H1 (cell line): Measurements from ENCODE around the gene ABHD2. TPM values are rescaled to one million over a fixed set of nuclear protein-coding genes. Genes with fewer than 3 reads are reported as not detected.

Experiments used
- CTCF ChIA-PET: fragments of 300-600 bp; sonication (Branson Sonifier 250); formaldehyde crosslinking; loops from one replicate; lab custom pipeline; 2021; ENCODE audit not compliant: partially characterized antibody; lab: Charles Lee
- POLR2A ChIA-PET: fragments of 300-600 bp; sonication (Branson Sonifier 250); formaldehyde crosslinking; loops from one replicate; lab custom pipeline; 2021; ENCODE audit warnings: inconsistent platforms; ENCODE audit not compliant: partially characterized antibody; lab: Charles Lee
- DNase-seq, 2 experiments: peaks; one replicate each; pipeline versions ENCODE4 v3.0.0 to v3.0.0-alpha.2; 2010 to 2022; ENCODE audit warnings: low spot score in 2 of 2, low read depth in 1 of 2, mixed read lengths in 1 of 2
- FAIRE-seq: peaks from 2 replicates; lab custom pipeline; 2011; peaks lifted over from hg19 to GRCh38; lab: Jason Lieb, UNC
- H2AFZ ChIP-seq: 2 replicates; pipeline ENCODE4 v1.8.1; 2012; ENCODE audit warnings: low read length, inconsistent platforms
- H2AK5ac ChIP-seq: 2 replicates; pipeline ENCODE4 v1.6.1; 2013; ENCODE audit warnings: low read depth, low read length
- H2BK120ac ChIP-seq: replicated peaks from 2 replicates; pipeline ENCODE3; 2013; ENCODE audit warnings: low read depth, low read length, inconsistent platforms
- H2BK12ac ChIP-seq: 2 replicates; pipeline ENCODE4 v1.6.1; 2013; ENCODE audit warnings: low read depth, low read length
- H2BK15ac ChIP-seq: 2 replicates; pipeline ENCODE4 v1.6.1; 2013; ENCODE audit warnings: low read length
- H2BK20ac ChIP-seq: 2 replicates; pipeline ENCODE4 v1.6.1; 2013; ENCODE audit warnings: low read length
- H2BK5ac ChIP-seq: 2 replicates; pipeline ENCODE4 v1.6.1; 2013; ENCODE audit warnings: low read depth, low read length
- H3K14ac ChIP-seq: 2 replicates; pipeline ENCODE4 v1.6.1; 2013; ENCODE audit warnings: inconsistent platforms; ENCODE audit not compliant: insufficient read length
- H3K18ac ChIP-seq: 2 replicates; pipeline ENCODE4 v1.6.1; 2013; ENCODE audit warnings: low read length; ENCODE audit errors: extremely low read depth
- H3K23ac ChIP-seq: 2 replicates; pipeline ENCODE4 v1.6.1; 2013; ENCODE audit warnings: inconsistent platforms; ENCODE audit not compliant: insufficient read length
- H3K23me2 ChIP-seq: 2 replicates; pipeline ENCODE4 v1.6.1; 2013; ENCODE audit warnings: low read depth, low read length
- H3K27ac ChIP-seq: 2 replicates; pipeline ENCODE4 v1.6.1; 2011; ENCODE audit warnings: low read depth, low read length, inconsistent platforms
- H3K27me3 ChIP-seq, 4 experiments: replicated peaks in 1 of 4; 1 replicate in 1 of 4; 2 replicates in 3 of 4; pipeline versions ENCODE4 v1.6.1 to v1.8.1; 2011 to 2013; ENCODE audit warnings: low read length in 3 of 4, mild to moderate bottlenecking in 3 of 4, inconsistent platforms in 2 of 4, mixed read lengths in 2 of 4, moderate library complexity in 1 of 4; ENCODE audit not compliant: control insufficient read depth in 3 of 4, insufficient read depth in 3 of 4; ENCODE audit errors: extremely low read depth in 1 of 4
- H3K36me3 ChIP-seq, 4 experiments: 2 replicates each; pipeline versions ENCODE4 v1.6.1 to v1.8.1; 2011 to 2013; ENCODE audit warnings: mild to moderate bottlenecking in 4 of 4, low read length in 3 of 4, moderate library complexity in 2 of 4, control low read depth in 1 of 4, inconsistent platforms in 1 of 4; ENCODE audit not compliant: insufficient read depth in 4 of 4, control insufficient read depth in 2 of 4
- H3K4ac ChIP-seq: replicated peaks from 2 replicates; pipeline ENCODE3; 2013; ENCODE audit warnings: low read length, low read depth, mixed read lengths, inconsistent platforms; ENCODE audit not compliant: insufficient read length
- H3K4me1 ChIP-seq, 4 experiments: replicated peaks in 1 of 4; 1 replicate in 1 of 4; 2 replicates in 3 of 4; pipeline versions ENCODE4 v1.6.1 to v1.8.1; 2011 to 2013; ENCODE audit warnings: low read length in 3 of 4, inconsistent platforms in 2 of 4, mixed read lengths in 1 of 4; ENCODE audit not compliant: insufficient read depth in 4 of 4, control insufficient read depth in 3 of 4
- H3K4me2 ChIP-seq, 2 experiments: 2 replicates each; pipeline versions ENCODE4 v1.6.1 to v1.8.1; 2011 to 2013; ENCODE audit warnings: low read depth in 2 of 2, low read length in 2 of 2, control low read depth in 1 of 2, inconsistent platforms in 1 of 2, mild to moderate bottlenecking in 1 of 2; ENCODE audit not compliant: insufficient read depth in 1 of 2
- H3K4me3 ChIP-seq, 4 experiments: fragments of 200-600, 300-600 bp in 1 of 4; sonication (generic), shearing (Covaris generic), sonication (Bioruptor Twin) in 1 of 4; 2 replicates each; pipeline versions ENCODE4 v1.5.1 to v1.8.1; 2011 to 2016; ENCODE audit warnings: low read length in 4 of 4, low read depth in 3 of 4, control low read depth in 2 of 4, inconsistent platforms in 2 of 4, mild to moderate bottlenecking in 2 of 4, mixed read lengths in 1 of 4, moderate library complexity in 1 of 4; ENCODE audit not compliant: insufficient read depth in 2 of 4; ENCODE audit errors: extremely low read depth in 1 of 4
- H3K56ac ChIP-seq: replicated peaks from 2 replicates; pipeline ENCODE3; 2013; ENCODE audit warnings: low read depth, mild to moderate bottlenecking, mixed read lengths, low read length, inconsistent platforms; ENCODE audit not compliant: insufficient read length
- H3K79me1 ChIP-seq: 2 replicates; pipeline ENCODE4 v1.6.1; 2013; ENCODE audit warnings: low read depth, low read length, control low read depth
- H3K79me2 ChIP-seq, 2 experiments: 2 replicates each; pipeline versions ENCODE4 v1.6.1 to v1.8.1; 2012 to 2013; ENCODE audit warnings: low read length in 2 of 2, mild to moderate bottlenecking in 2 of 2, inconsistent platforms in 1 of 2; ENCODE audit not compliant: insufficient read depth in 2 of 2, control insufficient read depth in 1 of 2
- H3K9ac ChIP-seq, 4 experiments: replicated peaks in 1 of 4; 1 replicate in 1 of 4; 2 replicates in 3 of 4; pipeline versions ENCODE4 v1.6.1 to v1.8.1; 2011 to 2013; ENCODE audit warnings: low read depth in 3 of 4, low read length in 3 of 4, control low read depth in 2 of 4, mild to moderate bottlenecking in 2 of 4, moderate library complexity in 2 of 4, inconsistent platforms in 1 of 4; ENCODE audit errors: extremely low read depth in 1 of 4
- H3K9me3 ChIP-seq, 2 experiments: 2 replicates each; pipeline versions ENCODE4 v1.6.1 to v1.8.1; 2012 to 2013; ENCODE audit warnings: mild to moderate bottlenecking in 2 of 2, moderate library complexity in 2 of 2, control low read depth in 1 of 2, inconsistent platforms in 1 of 2, low read depth in 1 of 2, low read length in 1 of 2, mixed read lengths in 1 of 2; ENCODE audit not compliant: insufficient read depth in 2 of 2
- H4K20me1 ChIP-seq, 2 experiments: replicated peaks in 1 of 2; 2 replicates each; pipeline versions ENCODE3 to v1.8.1; 2011 to 2013; ENCODE audit warnings: inconsistent platforms in 2 of 2, low read length in 2 of 2, mild to moderate bottlenecking in 1 of 2; ENCODE audit not compliant: insufficient read depth in 2 of 2, control insufficient read depth in 1 of 2
- H4K5ac ChIP-seq: 2 replicates; pipeline ENCODE4 v1.6.1; 2013; ENCODE audit warnings: low read length, low read depth, mixed read lengths, inconsistent platforms; ENCODE audit not compliant: insufficient read length
- H4K8ac ChIP-seq: 2 replicates; pipeline ENCODE4 v1.8.0; 2013; ENCODE audit warnings: mild to moderate bottlenecking, moderate library complexity, low read length, inconsistent platforms; ENCODE audit not compliant: insufficient read depth; ENCODE audit errors: extremely low read depth
- H4K91ac ChIP-seq: replicated peaks from 2 replicates; pipeline ENCODE3; 2013; ENCODE audit warnings: low read length, mixed read lengths, inconsistent platforms; ENCODE audit not compliant: insufficient read length
- ATF2 ChIP-seq: IDR thresholded peaks from 2 replicates; pipeline ENCODE4 v1.6.1; 2012; ENCODE audit warnings: low read length, inconsistent platforms
- BRCA1 ChIP-seq: IDR thresholded peaks from 2 replicates; pipeline ENCODE4 v1.6.1; 2012; ENCODE audit warnings: low read depth, low read length, improper control_type of control experiment
- CEBPB ChIP-seq: IDR thresholded peaks from 2 replicates; pipeline ENCODE4 v1.6.1; 2012; ENCODE audit warnings: low read depth, low read length
- CHD2 ChIP-seq: IDR thresholded peaks from 2 replicates; pipeline ENCODE4 v1.6.1; 2012; ENCODE audit warnings: low read length, improper control_type of control experiment
- HDAC6 ChIP-seq: IDR thresholded peaks from one replicate; pipeline ENCODE4 v1.7.1; 2012; ENCODE audit warnings: low read depth, mild to moderate bottlenecking, inconsistent platforms, low read length, moderate library complexity
- KDM4A ChIP-seq: IDR thresholded peaks from one replicate; pipeline ENCODE4 v1.7.1; 2012; ENCODE audit warnings: low read depth, mild to moderate bottlenecking, moderate library complexity, low read length, inconsistent platforms; ENCODE audit not compliant: severe bottlenecking
- MAFK ChIP-seq: IDR thresholded peaks from 2 replicates; pipeline ENCODE4 v1.6.1; 2012; ENCODE audit warnings: low read depth, mild to moderate bottlenecking, improper control_type of control experiment, low read length
- PHF8 ChIP-seq: fragments of 200-600 bp; sonication (generic); conservative IDR thresholded peaks from 2 replicates; pipeline ENCODE4 v1.7.1; 2012; ENCODE audit warnings: low read depth, mild to moderate bottlenecking, inconsistent platforms, low read length, moderate library complexity
- RNF2 ChIP-seq: fragments of 200-900, 300-1000 bp; sonication (generic); IDR thresholded peaks from 2 replicates; pipeline ENCODE4 v1.7.1; 2016; ENCODE audit warnings: borderline replicate concordance, low read depth, mild to moderate bottlenecking, antibody characterized with exemption, low read length; ENCODE audit not compliant: poor library complexity, severe bottlenecking; ENCODE audit errors: missing control alignments
- SAP30 ChIP-seq: fragments of 300-600 bp; sonication (generic); IDR thresholded peaks from 2 replicates; pipeline ENCODE4 v1.7.1; 2012; ENCODE audit warnings: low read length, moderate library complexity, mild to moderate bottlenecking, inconsistent platforms; ENCODE audit not compliant: insufficient read depth, insufficient replicate concordance
- SIX5 ChIP-seq: IDR thresholded peaks from 2 replicates; pipeline ENCODE4 v1.6.1; 2011; ENCODE audit warnings: mild to moderate bottlenecking, low read depth, low read length
- SP4 ChIP-seq: IDR thresholded peaks from 2 replicates; pipeline ENCODE4 v1.6.1; 2012; ENCODE audit warnings: low read length, inconsistent platforms
- TBP ChIP-seq: IDR thresholded peaks from 2 replicates; pipeline ENCODE4 v1.6.1; 2011; ENCODE audit warnings: low read depth, low read length, improper control_type of control experiment
- WGBS, 2 experiments: shearing (Covaris generic) in 1 of 2; methylation state at CpG; one replicate each; pipeline versions ENCODE4 v1.1.6 to v1.1.7; 2013 to 2015; ENCODE audit warnings: low lambda C conversion rate in 2 of 2, mixed read lengths in 2 of 2, inconsistent platforms in 1 of 2, low coverage in 1 of 2, missing lambda C conversion rate in 1 of 2; ENCODE audit not compliant: insufficient replicate concordance in 2 of 2, insufficient coverage in 1 of 2, insufficient read length in 1 of 2; ENCODE audit errors: extremely low coverage in 1 of 2, missing lambda C conversion rate in 1 of 2; 5-methylcytosine and 5-hydroxymethylcytosine counted together
- polyA plus RNA-seq, 7 experiments: library from polyadenylated mRNA; depleted of rRNA in 3 of 7; stranded (reverse) in 5 of 7; unstranded in 2 of 7; fragments of >200 nt in 5 of 7; fragments of 200-250 nt in 2 of 7; gene quantifications; 1 replicate in 5 of 7; 2 replicates in 1 of 7; 4 replicates in 1 of 7; pipeline versions ENCODE4 v1.2.1 to v1.2.3, GENCODE V29; 2011 to 2013; ENCODE audit warnings: missing spikeins in 2 of 7, mixed read lengths in 2 of 7
- total RNA-seq: library from RNA; stranded (reverse); fragmentation: NEBNext Ultra II Directional; extraction: Animal tissue kit (Norgen Biotek cat#: 25700); gene quantifications from 2 replicates; pipeline ENCODE4 v1.2.1, GENCODE V29; 2021

ABHD2 gene
- total and polyA plus RNA-seq, 2 of the 8 experiments (the other 6 are each of a cell fraction or from before 2014, with no cell fraction given) = 9.1 to 23.7 TPM

- no peak overlapping the region for H3K27ac ChIP-seq
- TF ChIP-seq BRCA1 (no peak), RNF2 (no peak), MAFK (no peak), HDAC6 (no peak), SP4 (no peak), SIX5 (no peak), KDM4A (no peak), CEBPB (no peak), TBP (no peak), PHF8 (no peak), SAP30 (no peak), CHD2 (no peak), ATF2 (no peak)
These were observed 120.8 kb downstream of the ABHD2 start for GRCh38 chr15:89209057-89209456.

More at GRCh38 chr15:89209057-89209456, 120.8 kb downstream of the ABHD2 start:
- Histone ChIP-seq H2AK5ac (no peak overlapping the region), H2BK15ac (no peak overlapping the region), H3K27me3 (no peaks in the 10 kb centered on the region; a peak in 1 of 7 replicates), H2BK5ac (no peak overlapping the region), H3K9ac (no peak overlapping the region), H2BK120ac (no peak overlapping the region), H3K18ac (no peak overlapping the region), H3K79me1 (no peaks in the 10 kb centered on the region), H3K4ac (no peak overlapping the region), H4K5ac (no peak overlapping the region), H3K14ac (no peak overlapping the region), H3K9me3 (no peaks in the 10 kb centered on the region), H3K4me2 (no peak overlapping the region), H3K36me3 (no peaks in the 10 kb centered on the region), H4K20me1 (no peaks in the 10 kb centered on the region), H3K4me1 (no peaks in the 10 kb centered on the region; a peak in 1 of 7 replicates), H3K79me2 (no peaks in the 10 kb centered on the region), H4K91ac (no peak overlapping the region), H3K56ac (no peak overlapping the region), H2AFZ (no peak overlapping the region), H4K8ac (no peak overlapping the region), H3K4me3 (no peak overlapping the region), H2BK20ac (no peak overlapping the region), H3K23me2 (no peaks in the 10 kb centered on the region), H3K23ac (no peak overlapping the region), H2BK12ac (no peak overlapping the region)
- POLR2A ChIA-PET = no interaction called here
- DNase-seq = no peak
- 91% methylated on average over 1 of the region's 1 CpG; no CpG with 5 or more reads in 1 of the 2 experiments for WGBS, 2 experiments
- FAIRE-seq = no peak
- CTCF ChIA-PET = interaction anchor here (0.9 to 1.5 kb wide), 3 partner anchors 9 to 33 kb away, joined by 3 to 6 read pairs (median 4); no protein-coding TSS in a partner anchor
